Neural cell (in vitro differentiated cells): ENCODE data around the gene PARD6A. TPM values are rescaled to one million over a fixed set of nuclear protein-coding genes. Genes with fewer than 3 reads are reported as not detected.
A peak's percentile ranks its signal among the peaks of the same experiment; 100 is the strongest.

Experiments used
- H2AFZ ChIP-seq: fragments of 200-600, 300-800 bp; sonication (generic), shearing (Covaris generic); 2 replicates; pipeline ENCODE4 v1.6.0; 2014; ENCODE audit warnings: low read depth, mild to moderate bottlenecking, antibody characterized with exemption, low read length, moderate library complexity
- H3F3A ChIP-seq: fragments of 200-600 bp; shearing (Covaris generic); 2 replicates; pipeline ENCODE4 v1.6.1; 2016; ENCODE audit warnings: mild to moderate bottlenecking, moderate library complexity, mixed read lengths, antibody characterized with exemption, low read length; ENCODE audit not compliant: insufficient read depth, poor library complexity, severe bottlenecking
- H3K27ac ChIP-seq: fragments of 200-600, 300-800 bp; sonication (generic), shearing (Covaris generic); 2 replicates; pipeline ENCODE4 v1.5.1; 2014; ENCODE audit warnings: mild to moderate bottlenecking, low read length, moderate library complexity
- H3K27me3 ChIP-seq: fragments of 300-800, 200-600 bp; sonication (generic), shearing (Covaris generic); 2 replicates; pipeline ENCODE4 v1.6.0; 2014; ENCODE audit warnings: mild to moderate bottlenecking, low read depth, low read length, moderate library complexity; ENCODE audit not compliant: insufficient read depth
- H3K36me3 ChIP-seq: fragments of 300-800, 200-600 bp; sonication (generic), shearing (Covaris generic); 2 replicates; pipeline ENCODE4 v1.5.1; 2014; ENCODE audit warnings: mild to moderate bottlenecking, antibody characterized with exemption, low read length, moderate library complexity; ENCODE audit not compliant: insufficient read depth
- H3K4me2 ChIP-seq: fragments of 300-800, 200-600 bp; sonication (generic), shearing (Covaris generic); 2 replicates; pipeline ENCODE4 v1.6.0; 2014; ENCODE audit warnings: mild to moderate bottlenecking, low read length
- H3K4me3 ChIP-seq: fragments of 300-800, 200-600 bp; sonication (generic), shearing (Covaris generic); 2 replicates; pipeline ENCODE4 v1.5.1; 2014; ENCODE audit warnings: mild to moderate bottlenecking, low read length, moderate library complexity
- H3K79me2 ChIP-seq: fragments of 200-600 bp; shearing (Covaris generic); replicated peaks from 2 replicates; pipeline ENCODE4 v1.6.0; 2014; ENCODE audit warnings: mild to moderate bottlenecking, low read length, moderate library complexity; ENCODE audit not compliant: insufficient read depth
- H3K9ac ChIP-seq: fragments of 300-800, 200-600 bp; sonication (generic), shearing (Covaris generic); 2 replicates; pipeline ENCODE4 v1.6.1; 2016; ENCODE audit warnings: mild to moderate bottlenecking, low read length, mixed read lengths
- H3K9me2 ChIP-seq: fragments of 200-600 bp; shearing (Covaris generic); 2 replicates; pipeline ENCODE4 v1.6.1; 2016; ENCODE audit warnings: mild to moderate bottlenecking, low read length, mixed read lengths; ENCODE audit not compliant: insufficient read depth
- H3K9me3 ChIP-seq: fragments of 200-600, 300-800 bp; sonication (generic), shearing (Covaris generic); 2 replicates; pipeline ENCODE4 v1.6.1; 2016; ENCODE audit warnings: mild to moderate bottlenecking, mixed run types, low read length, moderate library complexity, mixed read lengths
- H4K20me1 ChIP-seq: fragments of 200-600 bp; shearing (Covaris generic); 2 replicates; pipeline ENCODE4 v1.6.1; 2016; ENCODE audit warnings: mild to moderate bottlenecking, mixed run types; ENCODE audit not compliant: insufficient read depth
- CTCF ChIP-seq: fragments of 450-650 bp; IDR thresholded peaks from 2 replicates; pipeline ENCODE4 v1.5.1; 2014; ENCODE audit warnings: antibody characterized with exemption, mild to moderate bottlenecking, moderate library complexity; ENCODE audit not compliant: poor library complexity, severe bottlenecking
- EP300 ChIP-seq: fragments of 450-650 bp; conservative IDR thresholded peaks from 2 replicates; pipeline ENCODE4 v1.6.1; 2014; ENCODE audit warnings: antibody characterized with exemption, mild to moderate bottlenecking, moderate library complexity; ENCODE audit not compliant: poor library complexity, severe bottlenecking
- EZH2 ChIP-seq: fragments of 200-600, 300-800 bp; shearing (Covaris generic), sonication (generic); IDR thresholded peaks from 2 replicates; pipeline ENCODE4 v1.6.1; 2014; ENCODE audit warnings: antibody characterized with exemption, low read length, borderline replicate concordance, mild to moderate bottlenecking; ENCODE audit not compliant: insufficient read depth, poor library complexity, severe bottlenecking
- MXI1 ChIP-seq: fragments of 450-650 bp; conservative IDR thresholded peaks from 2 replicates; pipeline ENCODE4 v1.6.1; 2014; ENCODE audit warnings: antibody characterized with exemption, mild to moderate bottlenecking; ENCODE audit not compliant: poor library complexity, severe bottlenecking
- POLR2AphosphoS5 ChIP-seq: IDR thresholded peaks from 2 replicates; pipeline ENCODE4 v1.6.1; 2012
- RAD21 ChIP-seq: fragments of 450-650 bp; conservative IDR thresholded peaks from 2 replicates; pipeline ENCODE4 v1.6.1; 2014; ENCODE audit warnings: antibody characterized with exemption, mild to moderate bottlenecking, moderate library complexity
- REST ChIP-seq: IDR thresholded peaks from 2 replicates; pipeline ENCODE4 v1.6.1; 2012; ENCODE audit warnings: borderline replicate concordance
- SMC3 ChIP-seq: fragments of 450-650 bp; conservative IDR thresholded peaks from 2 replicates; pipeline ENCODE4 v1.6.1; 2014; ENCODE audit warnings: antibody characterized with exemption, mild to moderate bottlenecking, moderate library complexity; ENCODE audit not compliant: poor library complexity
- TAF1 ChIP-seq: IDR thresholded peaks from 2 replicates; pipeline ENCODE4 v1.6.1; 2012; ENCODE audit warnings: low read depth
- polyA plus RNA-seq: library from polyadenylated mRNA; depleted of rRNA; stranded (reverse); fragments of >200 nt; gene quantifications from 2 replicates; pipeline ENCODE4 v1.2.3, GENCODE V29; 2014

The PARD6A gene
- polyA plus RNA-seq, 1 donor from 2014 or later = 34.8 TPM

- Histone ChIP-seq H3K9me3 (no peaks in the 10 kb centered on the region), H3K9me2 (no peaks in the 10 kb centered on the region), H3K36me3 (no peaks in the 10 kb centered on the region), H3K27me3 (no peaks in the 10 kb centered on the region), H3K4me3 (peak overlapping the region; percentile 100), H3K9ac (peak overlapping the region; percentile 96), H3K4me2 (peak overlapping the region; percentile 80), H3F3A (no peaks in the 10 kb centered on the region), H3K27ac (peak overlapping the region; percentile 97), H4K20me1 (no peaks in the 10 kb centered on the region), H3K79me2 (peaks cover 15% of the 10 kb centered on the region), H2AFZ (no peak overlapping the region)
- no peak for TF ChIP-seq RAD21
- no peak for TF ChIP-seq EP300
- no peak for TF ChIP-seq TAF1
- no peak for TF ChIP-seq MXI1
- TF ChIP-seq SMC3 = no peak
- TF ChIP-seq CTCF = no peak
- TF ChIP-seq EZH2 = no peak
- no peak for TF ChIP-seq POLR2AphosphoS5
- no peak for TF ChIP-seq REST
These were observed 1.3 kb downstream of the PARD6A start for GRCh38 chr16:67661886-67662652.

- Histone ChIP-seq H4K20me1 (no peaks in the 10 kb centered on the region), H3K79me2 (peaks cover 15% of the 10 kb centered on the region), H3K9me3 (no peaks in the 10 kb centered on the region), H3K4me2 (no peak overlapping the region), H3K36me3 (no peaks in the 10 kb centered on the region), H3K27me3 (no peaks in the 10 kb centered on the region), H3K9me2 (no peaks in the 10 kb centered on the region), H3K27ac (no peak overlapping the region), H3K4me3 (no peak overlapping the region), H2AFZ (no peak overlapping the region), H3F3A (no peaks in the 10 kb centered on the region), H3K9ac (no peak overlapping the region)
- TF ChIP-seq SMC3 (no peak), EZH2 (no peak), POLR2AphosphoS5 (no peak), MXI1 (no peak), EP300 (no peak), CTCF (no peak), TAF1 (no peak), REST (no peak), RAD21 (no peak)
These were observed 1.9 kb downstream of the PARD6A start for GRCh38 chr16:67662653-67663010.
